ENCODE data around the gene WDR37. TPM values are rescaled to one million over a fixed set of nuclear protein-coding genes. Genes with fewer than 3 reads are reported as not detected.

WDR37 gene
- total and polyA plus RNA-seq, 10 of the 15 experiments (the other 5 are each of a cell fraction or from before 2014, with no cell fraction given) = 1.9 to 11.1 (median 7.1) TPM

- POLR2A ChIA-PET = no interaction called here
- Histone ChIP-seq H4K20me1 (ENCODE audit: control insufficient read depth, insufficient read depth) (no peaks in the 10 kb centered on the region), H3K27me3 (replicated peaks in 1 of 2; ENCODE audit: control insufficient read depth in 2 of 2, insufficient read depth in 2 of 2, low read length in 1 of 2) (no peaks in the 10 kb centered on the region; a peak in 1 of 4 replicates), H3K9me3 (replicated peaks; ENCODE audit: control insufficient read depth, insufficient read depth, low read length) (no peaks in the 10 kb centered on the region), H3K4me3 (no peak overlapping the region), H3K36me3 (ENCODE audit: control insufficient read depth in 2 of 2, insufficient read depth in 2 of 2, low read length in 1 of 2) (no peaks in the 10 kb centered on the region), H3K27ac (ENCODE audit: control insufficient read depth, insufficient read depth) (no peak overlapping the region), H2AFZ (ENCODE audit: control insufficient read depth, low read depth, low read length) (no peak overlapping the region), H3K4me1 (ENCODE audit: control insufficient read depth, insufficient read depth, low read length) (no peaks in the 10 kb centered on the region), H3K79me2 (ENCODE audit: control insufficient read depth, insufficient read depth, low read length) (no peaks in the 10 kb centered on the region), H3K4me2 (ENCODE audit: control insufficient read depth, insufficient read depth) (no peak overlapping the region), H3K9ac (ENCODE audit: control insufficient read depth, insufficient read depth, low read length) (no peak overlapping the region)
- SMC1A ChIA-PET (ENCODE audit: uncharacterized antibody, unreplicated experiment) = no interaction called here
- DNase-seq (ENCODE audit: low read depth, low spot score) = no peak
- ATAC-seq = no peak
- in situ Hi-C loops (cut with MboI) (no loop called here), intact Hi-C loops (cut with micrococcal nuclease; ENCODE audit: unreplicated experiment) (no loop called here)
- CTCF ChIA-PET = no interaction called here
- WGBS (ENCODE audit: insufficient coverage, insufficient replicate concordance, low lambda C conversion rate, missing lambda C conversion rate) = 17% methylated on average over 4 of the region's 4 CpGs
- no TSS peak for BruUV-seq (replicated peaks)
- RAD21 ChIA-PET (ENCODE audit: unreplicated experiment) = no interaction called here
- no peak for FAIRE-seq
- no peak for TF ChIP-seq HDAC6 (IDR thresholded peaks at IDR 0.05; ENCODE audit: unreplicated experiment)
- TF ChIP-seq EP300 (IDR thresholded peaks at IDR 0.05; ENCODE audit: borderline replicate concordance in 1 of 2, control insufficient read depth in 1 of 2, low read depth in 2 of 2, low read length in 2 of 2) = no peak
- TF ChIP-seq NR2C2 (IDR thresholded peaks at IDR 0.05; ENCODE audit: borderline replicate concordance, control insufficient read depth, insufficient read length, low read depth) = no peak
- TF ChIP-seq NR2F1 (conservative IDR thresholded peaks at IDR 0.05) = no peak
- TF ChIP-seq SMC3 (IDR thresholded peaks at IDR 0.05; ENCODE audit: borderline replicate concordance, low read length) = no peak
Observed at GRCh38 chr10:1157615-1157933, 101.4 kb downstream of the WDR37 start.

- ATAC-seq (no peak), FAIRE-seq (no peak), DNase-seq (ENCODE audit: low read depth, low spot score) (no peak)
- Histone ChIP-seq H3K4me3 (no peak overlapping the region), H4K20me1 (ENCODE audit: control insufficient read depth, insufficient read depth) (no peaks in the 10 kb centered on the region), H3K27ac (ENCODE audit: control insufficient read depth, insufficient read depth) (no peak overlapping the region), H3K9ac (ENCODE audit: control insufficient read depth, insufficient read depth, low read length) (no peak overlapping the region), H2AFZ (ENCODE audit: control insufficient read depth, low read depth, low read length) (no peak overlapping the region), H3K4me2 (ENCODE audit: control insufficient read depth, insufficient read depth) (no peak overlapping the region), H3K36me3 (ENCODE audit: control insufficient read depth in 2 of 2, insufficient read depth in 2 of 2, low read length in 1 of 2) (no peaks in the 10 kb centered on the region), H3K4me1 (ENCODE audit: control insufficient read depth, insufficient read depth, low read length) (no peaks in the 10 kb centered on the region), H3K79me2 (ENCODE audit: control insufficient read depth, insufficient read depth, low read length) (no peaks in the 10 kb centered on the region), H3K9me3 (replicated peaks; ENCODE audit: control insufficient read depth, insufficient read depth, low read length) (no peaks in the 10 kb centered on the region), H3K27me3 (replicated peaks in 1 of 2; ENCODE audit: control insufficient read depth in 2 of 2, insufficient read depth in 2 of 2, low read length in 1 of 2) (no peaks in the 10 kb centered on the region; a peak in 1 of 4 replicates)
- intact Hi-C loops (cut with micrococcal nuclease; ENCODE audit: unreplicated experiment) = no loop called here
- WGBS (ENCODE audit: insufficient coverage, insufficient replicate concordance, low lambda C conversion rate, missing lambda C conversion rate) = 36% methylated on average over 12 of the region's 12 CpGs
- ChIA-PET POLR2A (no interaction called here), RAD21 (ENCODE audit: unreplicated experiment) (no interaction called here), CTCF (no interaction called here), SMC1A (ENCODE audit: uncharacterized antibody, unreplicated experiment) (interaction anchor here (0.6 kb wide), 1 partner anchor 1592 kb away, joined by 4 read pairs; no protein-coding TSS in a partner anchor)
- in situ Hi-C loops (cut with MboI) = no loop called here
- BruUV-seq (replicated peaks) = no TSS peak
- no peak for TF ChIP-seq RUNX3 (IDR thresholded peaks at IDR 0.05; ENCODE audit: low read length)
- no peak for TF ChIP-seq HDGF (IDR thresholded peaks at IDR 0.05)
- TF ChIP-seq TBL1XR1 (IDR thresholded peaks at IDR 0.05; ENCODE audit: low read depth, low read length) = no peak
- TF ChIP-seq USF1 (IDR thresholded peaks at IDR 0.05; ENCODE audit: borderline replicate concordance, extremely low read length, insufficient read depth, low read depth, low read length) = no peak
- no peak for TF ChIP-seq RFX5 (IDR thresholded peaks at IDR 0.05; ENCODE audit: low read depth, low read length)
- TF ChIP-seq FOS (IDR thresholded peaks at IDR 0.05; ENCODE audit: borderline replicate concordance, extremely low read depth, insufficient read length) = no peak
- no peak for TF ChIP-seq ESRRA (IDR thresholded peaks at IDR 0.05; ENCODE audit: low read length)
- no peak for TF ChIP-seq ASH2L (IDR thresholded peaks at IDR 0.05; ENCODE audit: borderline replicate concordance, low read depth)
- TF ChIP-seq CHD4 (IDR thresholded peaks at IDR 0.05) = no peak
- TF ChIP-seq MTA3 (IDR thresholded peaks at IDR 0.05; ENCODE audit: borderline replicate concordance, low read length) = no peak
- TF ChIP-seq SRF (IDR thresholded peaks at IDR 0.05; ENCODE audit: low read depth in 2 of 2, low read length in 2 of 2) = no peak
Observed at GRCh38 chr10:1158066-1158465, 101.9 kb downstream of the WDR37 start.

Measured in GM12878 (cell line).